Cerebellar cortex (tissue), 1 donor: ENCODE results near the gene FAM89B.
A peak's percentile ranks its signal among the peaks of the same experiment; 100 is the strongest.

Source experiments
- DNase-seq: peaks from one replicate; pipeline ENCODE4 v3.0.0-alpha.2; 2015; ENCODE audit warnings: low spot score

The FAM89B gene

DNA sequence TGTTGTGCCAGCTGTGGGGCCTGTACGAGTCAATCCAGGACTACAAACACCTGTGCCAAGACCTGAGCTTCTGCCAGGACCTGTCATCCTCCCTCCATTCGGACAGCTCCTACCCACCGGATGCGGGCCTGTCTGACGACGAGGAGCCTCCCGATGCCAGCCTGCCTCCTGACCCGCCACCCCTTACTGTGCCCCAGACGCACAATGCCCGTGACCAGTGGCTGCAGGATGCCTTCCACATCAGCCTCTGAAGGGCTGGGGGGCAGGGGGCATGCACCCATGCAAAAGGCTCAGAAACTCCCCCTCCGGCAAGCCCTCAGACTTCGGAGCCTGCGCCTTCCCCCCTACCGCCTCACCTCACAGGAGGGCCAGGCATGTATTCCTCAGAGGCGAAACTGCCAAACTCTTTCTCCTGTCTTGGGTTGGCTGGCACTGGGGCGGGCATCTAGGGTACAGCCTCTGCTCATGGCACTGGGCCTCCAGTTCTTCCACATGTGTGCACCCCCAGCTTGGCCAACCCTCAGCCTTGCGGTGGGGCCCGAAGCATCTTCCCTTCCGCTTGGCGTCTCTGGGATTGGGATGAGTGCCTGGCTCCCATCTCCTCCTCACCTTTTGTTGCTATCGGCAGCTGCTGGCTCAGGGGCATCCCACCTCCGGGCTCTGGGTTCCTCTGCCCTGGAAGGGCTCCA lies 1.2 kb downstream of the FAM89B start:
- DNase-seq: no peak

DNA sequence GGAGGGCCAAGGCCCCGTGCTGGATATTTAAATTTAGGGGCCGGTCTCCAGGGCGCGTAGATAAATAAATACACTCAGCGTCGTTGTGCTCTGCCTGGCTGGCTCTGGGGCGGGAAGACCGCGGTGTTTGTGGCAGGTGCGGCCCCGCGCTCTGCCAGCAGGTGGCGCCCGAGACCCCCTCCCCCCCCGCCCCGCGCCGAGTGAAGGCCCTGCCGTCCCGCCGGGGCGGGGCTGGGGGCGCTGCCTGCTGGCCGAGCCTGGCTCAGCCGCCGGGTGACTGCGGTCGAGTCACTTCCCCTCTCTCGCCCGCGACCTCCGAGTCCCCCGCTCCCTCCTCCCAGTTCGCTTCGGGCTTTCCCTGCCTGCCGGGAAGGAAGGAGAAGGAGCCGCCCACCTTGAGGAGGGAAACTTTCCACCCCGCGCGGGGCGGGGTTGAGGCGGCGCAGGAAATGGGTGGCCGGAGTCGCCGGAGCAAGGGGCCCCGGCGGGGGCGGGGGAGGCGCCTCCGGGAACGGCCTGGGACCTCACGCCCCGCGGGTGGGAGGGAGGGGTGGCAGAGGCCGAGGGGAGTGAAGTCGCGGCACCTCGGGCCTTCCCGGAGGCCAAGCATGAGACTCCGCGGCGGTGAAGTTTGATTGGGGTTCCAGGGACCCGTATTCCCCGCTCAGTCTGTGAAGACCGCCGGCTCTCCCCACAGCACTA lies 1.9 kb downstream of the FAM89B start:
- DNase-seq: peak; percentile 77

DNA sequence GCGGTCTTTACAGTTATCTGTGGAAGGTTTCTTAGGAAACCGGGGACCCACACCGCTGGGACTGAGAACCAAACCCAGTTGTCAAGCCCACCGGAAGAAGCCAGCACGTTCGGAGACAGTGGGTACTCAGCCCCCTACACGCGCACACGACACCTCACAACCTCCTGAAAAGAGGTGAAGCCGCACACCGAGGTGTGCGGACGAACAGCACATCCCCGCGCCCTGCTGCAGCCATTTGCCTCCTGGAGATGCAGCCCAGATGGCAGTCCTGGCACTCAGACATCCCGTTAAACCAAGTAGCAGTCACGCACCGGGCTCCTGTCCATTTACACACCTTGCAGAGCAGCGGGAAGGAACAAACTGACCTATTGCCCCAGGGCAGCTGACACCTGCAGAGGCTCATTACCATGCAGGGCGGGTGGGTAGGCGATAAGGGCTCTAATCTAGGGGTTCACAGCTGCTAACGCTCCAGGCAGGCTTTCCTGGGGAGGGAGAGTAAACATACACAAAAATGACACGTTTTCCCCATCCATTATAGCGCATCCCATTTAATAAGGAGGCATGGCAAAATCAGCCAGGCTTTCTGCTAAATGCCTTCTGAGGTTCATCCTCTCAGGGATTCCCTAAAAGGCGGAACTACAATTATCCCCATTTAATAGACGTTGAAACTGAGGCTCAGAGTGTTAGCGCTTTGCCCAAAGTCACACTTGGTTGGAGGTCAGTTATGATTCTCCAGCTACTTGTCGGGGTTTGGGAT lies 2.7 kb downstream of the FAM89B start:
- DNase-seq: peak; percentile 87

DNA sequence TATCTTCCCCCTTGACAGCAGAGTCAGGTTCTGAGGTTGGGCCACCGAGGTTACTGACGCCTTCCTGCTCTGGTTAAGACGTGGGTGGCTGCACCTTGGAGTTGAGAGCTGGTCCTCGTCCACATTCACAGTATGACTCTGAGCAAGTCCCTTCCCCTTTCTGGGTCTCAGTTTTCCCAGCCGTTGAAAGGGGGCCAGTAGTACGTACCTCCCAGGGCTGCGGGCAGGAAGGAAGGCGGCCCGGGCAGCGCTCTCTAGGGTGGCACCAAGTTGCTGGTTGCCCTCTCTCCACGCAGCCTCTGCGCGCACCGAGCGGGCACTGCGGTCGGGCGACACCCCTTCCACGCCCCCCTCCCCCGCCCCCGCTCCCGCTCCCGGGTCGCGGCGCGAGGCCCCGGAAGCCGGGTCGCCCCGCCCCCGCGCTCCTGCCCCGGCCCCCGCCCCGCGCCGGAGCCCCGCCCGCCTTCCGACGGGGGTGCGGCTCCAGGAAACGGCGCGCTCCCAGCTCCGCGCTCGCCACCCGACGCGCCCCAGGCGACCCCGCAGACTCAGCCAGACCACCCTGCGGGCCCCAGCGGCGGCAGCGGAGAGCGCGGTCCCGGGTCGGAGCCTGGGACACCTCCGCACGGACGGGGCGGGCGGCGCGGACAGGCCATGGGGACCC lies 3.4 kb downstream of the FAM89B start, which contains the start of gene EHBP1L1:
Gene EHBP1L1 (plus strand): TSS at position 486 of the 664 bp plus-strand sequence. CDS start 250 bp downstream, outside the sequence.
- DNase-seq: no peak

DNA sequence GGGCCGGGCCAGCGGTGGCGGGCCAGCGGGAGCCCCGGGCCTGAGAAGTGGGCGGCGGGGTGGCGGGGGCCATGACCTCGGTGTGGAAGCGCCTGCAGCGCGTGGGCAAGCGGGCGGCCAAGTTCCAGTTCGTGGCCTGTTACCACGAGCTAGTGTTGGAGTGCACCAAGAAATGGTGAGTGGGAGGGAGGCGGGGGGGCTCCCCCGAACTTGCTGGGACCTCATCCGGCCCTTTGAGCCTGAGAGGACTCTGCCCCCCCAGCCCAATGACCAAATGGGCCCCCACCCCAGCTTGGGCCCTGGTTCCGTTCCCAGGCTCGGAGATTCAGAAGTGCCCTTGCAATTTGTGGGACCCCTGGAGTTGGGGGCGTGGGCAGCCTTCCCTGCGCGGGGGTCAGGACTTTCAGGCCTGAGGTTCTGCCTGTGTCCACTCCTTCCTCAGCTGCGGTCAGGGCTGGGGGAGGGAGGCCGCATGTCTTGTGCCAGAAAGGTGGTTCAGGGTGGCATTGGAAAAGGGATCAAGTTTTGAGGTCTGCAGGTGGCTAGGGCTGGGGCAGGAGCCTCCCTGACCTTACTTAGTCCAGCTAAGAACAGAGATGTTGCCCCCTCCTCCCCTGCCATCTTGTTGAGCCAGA lies 4.0 kb downstream of the FAM89B start:
- DNase-seq: no peak

DNA sequence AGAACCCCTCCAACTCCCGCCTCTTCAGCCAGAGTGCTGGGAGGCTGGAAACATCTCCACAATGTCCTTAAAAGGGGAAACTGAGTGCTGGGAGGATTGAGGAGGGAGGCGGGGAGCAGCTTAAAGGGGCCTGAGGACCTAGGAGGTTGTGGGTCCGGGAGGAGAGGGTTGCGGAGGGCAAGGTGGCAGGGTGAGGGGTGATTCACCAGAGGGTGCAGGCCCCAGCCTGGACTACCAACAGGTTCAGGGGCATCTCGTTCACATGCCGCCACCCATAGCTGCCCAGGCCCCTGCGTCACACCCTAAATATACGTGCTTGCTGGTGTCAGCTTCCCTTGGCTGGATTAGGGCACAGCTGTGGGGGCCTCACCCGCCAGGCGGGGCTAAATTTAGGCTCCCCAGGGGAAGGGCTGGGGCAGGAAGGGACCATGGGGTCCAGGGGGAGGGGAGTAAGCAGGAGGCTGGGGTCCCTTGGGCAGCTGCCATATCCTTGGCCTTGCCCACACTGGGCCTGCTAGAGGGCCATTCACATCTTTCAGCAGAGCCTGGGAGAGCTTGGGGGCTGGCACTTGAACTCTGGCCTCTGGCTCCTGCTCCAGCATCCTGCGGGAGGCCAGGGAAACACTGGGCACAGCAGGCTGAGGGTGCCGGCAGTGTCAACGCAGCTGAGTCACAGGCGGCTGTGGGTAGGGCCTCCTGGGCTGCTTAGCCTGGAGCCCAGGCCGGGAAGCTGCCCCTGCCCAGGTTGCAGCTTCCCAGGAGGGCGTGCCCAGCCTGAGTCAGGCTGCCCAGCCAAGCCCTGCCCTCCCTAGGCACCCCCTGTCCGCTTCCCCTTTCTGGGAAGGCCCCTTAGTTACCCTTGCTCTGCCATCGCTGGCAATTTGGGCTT lies 4.8 kb downstream of the FAM89B start:
- DNase-seq: no peak

DNA sequence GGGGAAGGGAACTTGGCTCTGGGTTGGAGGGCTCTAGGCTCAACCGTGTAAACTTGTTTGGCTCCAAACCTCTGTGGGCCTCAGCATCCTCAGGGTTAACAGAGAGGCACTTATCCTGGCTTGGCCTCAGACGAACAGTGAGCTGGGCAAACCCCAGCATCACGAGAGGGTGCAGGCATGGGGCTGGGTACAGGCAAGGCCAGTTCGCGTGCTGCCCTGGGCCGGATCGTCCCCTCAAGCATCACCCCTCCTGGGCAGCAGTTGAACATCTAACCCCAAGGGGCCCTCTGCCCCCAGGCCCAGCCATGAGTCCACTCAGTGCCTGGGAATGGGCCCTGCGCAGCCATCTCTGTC lies 5.4 kb downstream of the FAM89B start:
- DNase-seq: no peak

DNA sequence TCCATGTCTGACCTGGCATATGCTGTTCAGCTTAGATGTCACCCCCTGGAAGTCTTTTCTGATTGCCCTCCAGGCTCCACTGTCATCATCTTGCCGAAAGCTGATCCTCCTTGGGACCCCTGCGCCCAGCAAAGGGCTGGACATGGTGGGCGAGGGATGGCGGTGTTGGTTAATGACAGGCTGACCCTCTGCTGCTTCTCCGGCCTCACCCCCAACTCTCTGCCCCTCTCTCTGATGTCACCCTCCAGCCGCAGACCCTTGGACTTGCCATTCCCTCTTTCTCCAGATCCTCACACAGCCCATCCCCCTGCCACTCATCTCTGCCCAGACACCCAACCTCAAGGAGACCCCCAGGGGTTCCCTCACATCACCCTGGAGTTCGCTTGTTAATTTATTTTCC lies 5.8 kb downstream of the FAM89B start:
- DNase-seq: no peak

DNA sequence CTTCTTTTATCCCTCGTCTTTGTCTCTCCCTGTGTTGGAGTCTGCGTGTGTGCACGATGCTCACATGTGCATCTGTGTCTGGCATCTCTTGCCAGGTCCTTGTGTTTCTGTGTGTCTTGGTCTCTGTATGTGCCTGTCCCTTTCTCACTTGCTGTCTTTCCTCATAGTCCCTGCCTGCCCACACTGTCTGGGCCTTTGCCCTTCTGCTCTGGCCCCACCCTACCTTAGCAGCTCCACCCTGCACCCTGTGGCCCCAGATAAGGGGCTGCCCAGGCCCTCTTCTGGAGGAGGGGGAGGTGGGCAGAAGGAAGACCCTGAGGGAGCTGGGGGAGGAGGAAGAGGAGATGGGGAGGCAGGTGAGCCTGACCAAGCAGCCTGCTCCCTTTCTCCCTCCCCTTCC lies 6.3 kb downstream of the FAM89B start:
- DNase-seq: no peak

DNA sequence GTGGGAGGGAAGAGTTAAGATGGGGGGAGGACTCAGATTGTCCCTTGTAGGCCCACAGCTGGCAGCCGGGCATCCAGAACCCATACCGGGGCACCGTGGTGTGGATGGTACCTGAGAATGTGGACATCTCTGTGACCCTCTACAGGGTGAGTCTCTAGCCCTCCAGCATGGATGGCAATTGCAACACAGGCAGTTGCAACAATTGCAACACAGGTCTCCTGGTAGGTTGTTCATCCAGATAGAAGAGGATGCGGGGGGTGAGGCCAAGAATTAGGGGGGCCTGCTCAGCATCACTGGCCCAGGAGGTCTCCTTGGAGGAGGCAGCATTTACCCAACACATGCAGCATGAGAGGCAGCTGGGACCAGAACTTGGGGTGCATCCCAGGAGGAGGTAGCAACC lies 7.0 kb downstream of the FAM89B start:
- no peak for DNase-seq

DNA sequence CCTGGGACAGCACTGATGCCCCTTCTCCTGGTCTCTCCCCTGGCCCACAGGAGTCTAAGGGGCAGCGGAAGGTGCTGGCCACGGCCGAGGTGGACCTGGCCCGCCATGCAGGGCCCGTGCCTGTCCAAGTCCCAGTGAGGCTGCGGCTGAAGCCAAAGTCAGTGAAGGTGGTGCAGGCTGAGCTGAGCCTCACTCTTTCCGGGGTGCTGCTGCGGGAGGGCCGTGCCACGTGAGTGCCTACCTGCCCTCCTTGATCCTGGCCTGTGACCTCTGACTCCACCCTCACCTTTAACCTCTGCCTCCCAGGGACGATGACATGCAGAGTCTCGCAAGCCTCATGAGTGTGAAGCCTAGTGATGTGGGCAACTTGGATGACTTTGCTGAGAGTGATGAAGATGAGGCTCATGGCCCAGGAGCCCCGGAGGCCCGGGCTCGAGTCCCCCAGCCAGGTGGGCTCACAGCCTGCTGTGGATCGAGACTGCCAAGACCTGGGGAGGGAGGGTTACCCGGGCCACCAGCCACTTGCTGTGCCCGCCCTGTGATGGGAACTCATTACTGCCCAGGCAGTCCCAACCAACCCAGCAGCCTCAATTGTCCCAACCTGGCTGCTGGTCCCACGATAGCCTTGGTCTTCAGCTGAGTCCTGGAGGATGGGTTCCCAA lies 7.8 kb downstream of the FAM89B start:
- no peak for DNase-seq

DNA sequence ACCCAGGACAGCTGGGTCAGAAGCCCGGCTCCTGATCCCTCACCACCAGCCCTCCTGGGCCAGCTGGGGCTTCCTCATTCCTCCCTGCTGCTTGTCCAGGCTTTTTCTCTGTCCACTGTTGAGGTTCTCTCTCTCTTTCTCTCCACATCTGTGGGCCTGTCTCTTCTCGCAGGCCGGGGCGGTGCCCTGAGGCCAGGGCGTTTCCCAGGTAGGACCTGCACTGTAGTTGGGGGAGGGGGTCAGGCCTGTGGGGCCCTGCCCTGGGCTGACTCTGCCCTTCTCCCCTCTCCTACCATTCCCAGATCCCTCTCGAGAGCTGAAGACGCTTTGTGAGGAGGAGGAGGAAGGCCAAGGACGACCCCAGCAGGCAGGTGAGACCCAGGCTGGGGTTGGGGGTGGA lies 8.4 kb downstream of the FAM89B start:
- no peak for DNase-seq

DNA sequence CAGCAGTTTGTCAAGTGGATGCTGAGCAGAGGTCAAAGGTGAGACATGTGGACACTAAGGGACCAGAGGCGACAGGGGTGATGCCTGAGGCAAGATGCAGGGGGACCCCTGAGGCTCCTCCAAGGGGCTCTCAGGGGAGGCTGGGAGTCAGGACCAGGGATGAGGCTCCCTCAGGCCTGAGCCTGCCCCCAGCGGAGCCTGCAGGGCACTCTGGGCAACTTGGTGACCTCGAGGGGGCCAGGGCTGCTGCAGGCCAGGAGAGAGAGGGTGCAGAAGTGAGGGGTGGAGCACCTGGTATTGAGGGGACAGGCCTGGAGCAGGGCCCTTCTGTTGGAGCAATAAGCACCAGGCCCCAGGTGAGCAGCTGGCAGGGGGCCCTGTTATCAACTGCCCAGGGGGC lies 9.6 kb downstream of the FAM89B start:
- DNase-seq: no peak

DNA sequence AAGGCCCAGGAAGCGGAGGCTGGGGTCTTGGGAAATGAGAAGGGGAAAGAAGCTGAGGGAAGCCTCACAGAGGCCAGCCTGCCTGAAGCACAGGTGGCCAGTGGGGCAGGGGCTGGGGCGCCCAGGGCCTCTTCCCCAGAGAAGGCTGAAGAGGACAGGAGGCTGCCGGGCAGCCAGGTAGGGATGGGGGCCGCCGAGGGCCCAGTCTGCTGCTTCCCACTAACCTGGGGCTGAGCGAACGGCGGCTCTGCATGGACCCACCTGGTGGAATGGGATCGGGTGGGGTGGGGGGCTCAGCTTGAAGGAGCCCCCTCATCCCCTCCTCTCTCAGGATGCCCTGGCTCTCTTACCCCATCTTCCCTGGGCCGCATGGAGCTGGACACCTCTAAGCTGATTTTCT lies 11.3 kb downstream of the FAM89B start:
- DNase-seq: no peak

DNA sequence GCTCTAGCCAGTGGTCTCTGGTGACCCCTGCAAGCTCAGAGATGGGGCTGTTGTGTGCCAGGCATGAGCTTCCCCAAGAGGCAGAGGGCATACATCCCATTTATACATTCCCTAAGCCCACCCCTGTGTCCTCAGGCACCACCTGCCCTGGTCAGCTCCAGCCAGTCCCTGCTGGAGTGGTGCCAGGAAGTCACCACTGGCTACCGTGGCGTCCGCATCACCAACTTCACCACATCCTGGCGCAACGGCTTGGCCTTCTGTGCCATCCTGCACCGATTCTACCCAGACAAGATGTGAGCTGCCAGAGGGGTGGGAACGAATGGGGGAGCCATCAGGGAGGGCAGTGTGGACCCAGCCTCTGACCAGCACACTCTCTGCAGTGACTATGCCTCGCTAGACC lies 11.8 kb downstream of the FAM89B start:
- no peak for DNase-seq

DNA sequence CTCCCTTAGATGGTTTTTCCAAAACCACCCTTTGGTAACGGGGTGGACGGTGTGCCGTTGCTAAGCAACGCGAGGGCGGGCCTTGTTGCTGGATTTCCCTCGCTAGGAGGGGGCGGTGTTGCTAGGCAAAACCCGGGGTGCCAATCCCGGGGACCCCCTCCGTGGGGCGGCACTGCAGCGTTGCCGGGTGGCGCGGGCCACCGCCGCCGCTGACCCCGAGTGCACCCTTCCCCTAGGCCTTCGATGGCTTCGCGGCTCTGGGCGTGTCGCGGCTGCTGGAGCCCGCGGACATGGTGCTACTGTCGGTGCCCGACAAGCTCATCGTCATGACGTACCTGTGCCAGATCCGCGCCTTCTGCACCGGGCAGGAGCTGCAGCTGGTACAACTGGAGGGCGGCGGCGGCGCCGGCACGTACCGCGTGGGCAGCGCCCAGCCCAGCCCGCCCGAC lies 12.4 kb downstream of the FAM89B start:
- peak; percentile 60 for DNase-seq

DNA sequence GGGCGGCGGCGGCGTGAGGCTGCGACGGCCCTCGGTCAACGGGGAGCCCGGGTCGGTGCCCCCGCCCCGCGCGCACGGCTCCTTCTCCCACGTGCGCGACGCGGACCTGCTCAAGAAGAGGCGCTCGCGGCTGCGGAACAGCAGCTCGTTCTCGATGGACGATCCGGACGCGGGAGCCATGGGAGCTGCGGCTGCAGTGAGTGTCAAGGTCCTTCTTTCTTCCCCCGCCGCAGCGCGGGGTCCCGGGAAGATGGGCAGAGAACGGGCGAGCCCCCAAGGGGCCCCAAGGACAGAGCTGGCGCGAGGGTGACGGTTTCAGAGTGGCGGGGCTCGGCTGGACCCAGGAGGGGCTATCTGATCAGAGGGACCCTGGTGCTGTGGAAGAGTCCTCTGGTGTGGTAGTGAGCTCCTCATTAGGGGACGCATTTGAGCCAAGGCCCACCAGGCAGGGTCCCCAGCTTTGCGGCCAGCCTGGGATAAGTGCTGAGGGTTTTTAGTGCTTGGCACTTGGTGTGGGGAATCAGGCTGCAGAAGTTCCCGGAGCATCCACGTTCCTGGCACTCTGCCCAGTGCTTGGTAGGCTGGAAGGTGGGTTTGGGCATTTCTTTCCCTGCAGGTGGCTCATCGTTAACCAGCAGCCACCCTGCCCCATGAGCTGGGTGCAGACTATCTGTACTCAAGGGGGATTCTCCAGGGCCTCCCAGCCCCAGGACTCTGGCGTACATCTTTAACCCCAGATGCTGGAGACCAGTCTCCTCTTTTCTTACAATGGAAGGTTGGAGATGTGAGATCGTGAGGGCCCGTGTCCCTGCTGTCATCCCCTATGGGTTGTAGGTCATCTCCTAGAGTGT lies 13.3 kb downstream of the FAM89B start:
- peak; percentile 23 for DNase-seq

DNA sequence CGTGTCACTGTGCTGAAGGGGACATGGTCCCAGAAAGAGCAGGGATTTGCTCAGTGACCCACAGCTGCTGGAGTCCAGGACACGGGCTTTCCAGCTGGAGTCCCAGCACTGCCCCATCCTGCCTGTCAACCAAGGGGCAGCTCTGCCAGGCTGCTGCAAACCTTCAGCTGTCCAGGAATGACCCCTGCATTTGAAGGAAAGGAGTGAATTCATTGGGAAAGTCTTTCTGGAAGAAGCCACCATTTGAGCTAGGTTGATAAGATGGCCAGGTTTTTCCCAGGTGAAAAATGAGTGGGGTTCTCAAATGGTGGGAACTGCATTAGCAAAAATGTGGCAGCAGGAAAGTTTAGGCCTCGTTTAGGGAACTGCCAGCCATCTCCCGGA lies 13.9 kb downstream of the FAM89B start:
- peak; percentile 43 for DNase-seq

DNA sequence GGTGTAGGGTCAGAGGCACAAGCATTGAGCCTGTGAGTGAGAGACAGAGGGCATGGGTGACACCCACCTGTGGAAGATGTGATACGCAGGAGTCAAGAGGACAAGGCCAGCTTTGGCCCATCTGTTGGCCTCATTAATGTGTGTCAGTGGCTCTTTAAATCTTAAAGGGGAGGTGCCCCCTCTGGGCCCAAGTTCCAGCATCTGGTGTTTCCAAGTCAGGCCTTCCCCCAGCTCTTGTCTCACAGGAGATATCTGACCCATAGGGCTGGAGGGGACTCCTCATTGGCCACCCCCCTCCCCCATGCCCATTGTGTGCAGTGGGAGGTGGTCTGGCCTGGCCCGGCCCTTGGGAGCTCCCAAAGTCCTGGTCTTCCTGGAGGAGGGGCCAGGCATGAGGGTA lies 14.3 kb downstream of the FAM89B start:
- DNase-seq: peak; percentile 92
